ENCODE results near the gene SH2D4B.

GRCh38 chr10:80498078-80498832 lies 39.4 kb upstream of the SH2D4B start:
- TF ChIP-seq POLR2A (IDR thresholded peaks at IDR 0.05; ENCODE audit: low read depth, low read length) (no peak), TAF1 (IDR thresholded peaks at IDR 0.05; ENCODE audit: borderline replicate concordance, low read depth, low read length) (no peak)
